Caco-2 (cell line): Measurements from ENCODE around the gene KCNH8. TPM values are rescaled to one million over a fixed set of nuclear protein-coding genes. Genes with fewer than 3 reads are reported as not detected.

Source experiments
- BruUV-seq: library from RNA; stranded (reverse); fragments of 400-500 nt; replicated peaks from 2 replicates; lab custom pipeline; 2021; lab: Mats Ljungman, UMichigan
- CTCF ChIA-PET: fragments of 300-600 bp; sonication (Branson Sonifier 250); formaldehyde crosslinking; loops from one replicate; lab custom pipeline; 2022; ENCODE audit warnings: antibody characterized with exemption; lab: Charles Lee
- POLR2A ChIA-PET: fragments of 300-600 bp; sonication (Branson Sonifier 250); formaldehyde crosslinking; loops from one replicate; lab custom pipeline; 2022; ENCODE audit warnings: antibody characterized with exemption; lab: Charles Lee
- DNase-seq, 2 experiments: peaks; one replicate each; pipeline versions ENCODE4 v3.0.0 to v3.0.0-alpha.2; 2020 to 2022
- H3K27me3 ChIP-seq: replicated peaks from 2 replicates; pipeline ENCODE4 v1.6.0; 2011; ENCODE audit warnings: low read length; ENCODE audit not compliant: control insufficient read depth, insufficient read depth
- H3K36me3 ChIP-seq: 2 replicates; pipeline ENCODE4 v1.5.1; 2011; ENCODE audit warnings: low read length; ENCODE audit not compliant: control insufficient read depth, insufficient read depth
- H3K4me1 ChIP-seq: fragments of 250-450 bp; sonication (Bioruptor Pico); 2 replicates; pipeline ENCODE4 v1.5.1; 2020; ENCODE audit warnings: mild to moderate bottlenecking
- H3K4me3 ChIP-seq: 2 replicates; pipeline ENCODE4 v1.5.1; 2011; ENCODE audit warnings: low read depth, mild to moderate bottlenecking, control low read depth, low read length
- H3K9me3 ChIP-seq: fragments of 250-450 bp; sonication (Bioruptor Pico); 2 replicates; pipeline ENCODE4 v1.5.1; 2020; ENCODE audit warnings: mild to moderate bottlenecking, moderate library complexity
- H3K27ac Mint-ChIP-seq: one replicate; pipeline ENCODE4 v1.8.0; 2022; ENCODE audit warnings: mixed read lengths; ENCODE audit not compliant: unreplicated experiment
- H3K27me3 Mint-ChIP-seq: one replicate; pipeline ENCODE4 v1.8.0; 2022; ENCODE audit warnings: mixed read lengths; ENCODE audit not compliant: insufficient read depth, unreplicated experiment
- H3K36me3 Mint-ChIP-seq: one replicate; pipeline ENCODE4 v1.8.0; 2022; ENCODE audit warnings: mild to moderate bottlenecking, mixed read lengths; ENCODE audit not compliant: insufficient read depth, unreplicated experiment
- H3K4me1 Mint-ChIP-seq: one replicate; pipeline ENCODE4 v1.8.0; 2022; ENCODE audit warnings: low read depth, mixed read lengths; ENCODE audit not compliant: unreplicated experiment
- H3K4me3 Mint-ChIP-seq: one replicate; pipeline ENCODE4 v1.8.0; 2022; ENCODE audit warnings: mild to moderate bottlenecking, moderate library complexity, mixed read lengths; ENCODE audit not compliant: unreplicated experiment
- H3K9me3 Mint-ChIP-seq: one replicate; pipeline ENCODE4 v1.8.0; 2022; ENCODE audit warnings: mixed read lengths; ENCODE audit not compliant: unreplicated experiment
- CTCF ChIP-seq, 2 experiments: fragments of 200-600 bp in 1 of 2; IDR thresholded peaks; 1 replicate in 1 of 2; 2 replicates in 1 of 2; pipeline versions ENCODE4 v1.5.1 to v1.8.0; 2011 to 2022; ENCODE audit warnings: antibody characterized with exemption in 1 of 2, control low read depth in 1 of 2, inconsistent platforms in 1 of 2, low read depth in 1 of 2, low read length in 1 of 2, mild to moderate bottlenecking in 1 of 2, moderate library complexity in 1 of 2; ENCODE audit not compliant: insufficient read depth in 1 of 2, severe bottlenecking in 1 of 2, unreplicated experiment in 1 of 2
- intact Hi-C: fragments of 100-400 bp; cut with micrococcal nuclease; formaldehyde crosslinking; loops from one replicate; pipeline ENCODE4 v1.10.0; 2022; ENCODE audit not compliant: unreplicated experiment
- total RNA-seq: library from RNA; stranded (reverse); gene quantifications from 2 replicates; pipeline ENCODE4 v1.2.3, GENCODE V29; 2022

The KCNH8 gene
- total RNA-seq, 1 experiment from 2014 or later: 0.07 TPM

GRCh38 chr3:19439944-19440343 lies 291.6 kb downstream of the KCNH8 start:
- BruUV-seq: no TSS peak
- ChIA-PET CTCF (no interaction called here), POLR2A (no interaction called here)
- H3K4me3 ChIP-seq: no peak overlapping the region
- no peaks in the 10 kb centered on the region for H3K9me3 Mint-ChIP-seq
- no peak for DNase-seq
- H3K4me1 Mint-ChIP-seq: no peaks in the 10 kb centered on the region
- no peak overlapping the region for H3K4me3 Mint-ChIP-seq
- intact Hi-C loops: no loop called here
- H3K36me3 Mint-ChIP-seq: no peaks in the 10 kb centered on the region
- H3K4me1 ChIP-seq: no peaks in the 10 kb centered on the region
- no peaks in the 10 kb centered on the region for H3K9me3 ChIP-seq
- TF ChIP-seq CTCF (IDR thresholded peaks at IDR 0.05; ENCODE audit: insufficient read depth in 1 of 2, low read depth in 1 of 2, low read length in 1 of 2, severe bottlenecking in 1 of 2, unreplicated experiment in 1 of 2): no peak
- H3K27ac Mint-ChIP-seq: no peak overlapping the region
- H3K36me3 ChIP-seq: no peaks in the 10 kb centered on the region
- H3K27me3 ChIP-seq: no peaks in the 10 kb centered on the region
- peaks cover 2% of the 10 kb centered on the region for H3K27me3 Mint-ChIP-seq

GRCh38 chr3:19446138-19446537 lies 297.8 kb downstream of the KCNH8 start:
- POLR2A ChIA-PET: no interaction called here
- Mint-ChIP-seq H3K27me3 (no peaks in the 10 kb centered on the region), H3K27ac (no peak overlapping the region), H3K36me3 (no peaks in the 10 kb centered on the region), H3K9me3 (no peaks in the 10 kb centered on the region), H3K4me1 (no peaks in the 10 kb centered on the region), H3K4me3 (no peak overlapping the region)
- no peak overlapping the region for H3K4me3 ChIP-seq
- TF ChIP-seq CTCF (IDR thresholded peaks at IDR 0.05; ENCODE audit: insufficient read depth in 1 of 2, low read depth in 1 of 2, low read length in 1 of 2, severe bottlenecking in 1 of 2, unreplicated experiment in 1 of 2): no peak
- intact Hi-C loops: no loop called here
- CTCF ChIA-PET: no interaction called here
- no peaks in the 10 kb centered on the region for H3K27me3 ChIP-seq
- no peak for DNase-seq
- BruUV-seq: no TSS peak
- H3K4me1 ChIP-seq: no peaks in the 10 kb centered on the region
- no peaks in the 10 kb centered on the region for H3K36me3 ChIP-seq
- no peaks in the 10 kb centered on the region for H3K9me3 ChIP-seq

GRCh38 chr3:19446687-19447086 lies 298.4 kb downstream of the KCNH8 start:
- no peak overlapping the region for H3K27ac Mint-ChIP-seq
- H3K27me3 Mint-ChIP-seq: no peaks in the 10 kb centered on the region
- ChIA-PET CTCF (no interaction called here), POLR2A (no interaction called here)
- no peaks in the 10 kb centered on the region for H3K4me1 ChIP-seq
- H3K9me3 ChIP-seq: no peaks in the 10 kb centered on the region
- no peaks in the 10 kb centered on the region for H3K27me3 ChIP-seq
- no peak for TF ChIP-seq CTCF (IDR thresholded peaks at IDR 0.05; ENCODE audit: insufficient read depth in 1 of 2, low read depth in 1 of 2, low read length in 1 of 2, severe bottlenecking in 1 of 2, unreplicated experiment in 1 of 2)
- H3K4me3 ChIP-seq: no peak overlapping the region
- H3K9me3 Mint-ChIP-seq: no peaks in the 10 kb centered on the region
- DNase-seq: no peak
- no peaks in the 10 kb centered on the region for H3K4me1 Mint-ChIP-seq
- intact Hi-C loops: no loop called here
- BruUV-seq: no TSS peak
- no peak overlapping the region for H3K4me3 Mint-ChIP-seq
- no peaks in the 10 kb centered on the region for H3K36me3 ChIP-seq
- H3K36me3 Mint-ChIP-seq: no peaks in the 10 kb centered on the region
